ENCODE results near the gene C1orf167.

DNA sequence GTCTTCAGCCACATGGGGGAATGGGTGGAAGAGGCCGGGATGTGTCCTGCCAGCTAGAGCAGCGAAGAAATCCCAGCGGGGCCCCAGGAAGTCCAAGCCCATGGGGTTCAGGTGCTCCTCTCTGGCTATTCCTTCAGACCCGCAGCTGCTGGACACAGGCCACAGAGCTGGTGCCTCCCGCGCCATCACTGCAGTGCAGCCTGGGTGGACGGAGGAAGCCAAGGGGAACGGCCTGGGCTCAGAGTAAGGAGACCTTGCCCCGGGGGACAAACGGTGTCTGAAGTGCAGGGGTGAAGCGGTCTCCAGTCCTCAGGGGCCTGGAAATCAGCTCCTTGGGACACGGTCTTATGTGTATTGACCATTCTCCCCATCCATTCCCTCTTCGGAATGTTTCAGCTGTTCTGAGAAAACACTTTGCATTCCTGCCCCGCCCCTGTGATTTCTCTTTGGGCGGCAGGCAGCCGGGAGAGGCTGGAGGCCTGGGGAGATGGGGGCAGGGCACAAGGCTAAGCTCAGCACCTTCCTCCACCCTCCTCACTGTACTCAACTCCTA is 25.3 kb downstream of the C1orf167 start:
- no peak for TF ChIP-seq POLR2A (IDR thresholded peaks at IDR 0.05)
- TF ChIP-seq, protein P1, sequence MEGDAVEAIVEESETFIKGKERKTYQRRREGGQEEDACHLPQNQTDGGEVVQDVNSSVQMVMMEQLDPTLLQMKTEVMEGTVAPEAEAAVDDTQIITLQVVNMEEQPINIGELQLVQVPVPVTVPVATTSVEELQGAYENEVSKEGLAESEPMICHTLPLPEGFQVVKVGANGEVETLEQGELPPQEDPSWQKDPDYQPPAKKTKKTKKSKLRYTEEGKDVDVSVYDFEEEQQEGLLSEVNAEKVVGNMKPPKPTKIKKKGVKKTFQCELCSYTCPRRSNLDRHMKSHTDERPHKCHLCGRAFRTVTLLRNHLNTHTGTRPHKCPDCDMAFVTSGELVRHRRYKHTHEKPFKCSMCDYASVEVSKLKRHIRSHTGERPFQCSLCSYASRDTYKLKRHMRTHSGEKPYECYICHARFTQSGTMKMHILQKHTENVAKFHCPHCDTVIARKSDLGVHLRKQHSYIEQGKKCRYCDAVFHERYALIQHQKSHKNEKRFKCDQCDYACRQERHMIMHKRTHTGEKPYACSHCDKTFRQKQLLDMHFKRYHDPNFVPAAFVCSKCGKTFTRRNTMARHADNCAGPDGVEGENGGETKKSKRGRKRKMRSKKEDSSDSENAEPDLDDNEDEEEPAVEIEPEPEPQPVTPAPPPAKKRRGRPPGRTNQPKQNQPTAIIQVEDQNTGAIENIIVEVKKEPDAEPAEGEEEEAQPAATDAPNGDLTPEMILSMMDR (IDR thresholded peaks at IDR 0.05 in 4 of 5, conservative IDR thresholded peaks at IDR 0.05 in 1 of 5): no peak

All from gastrocnemius medialis (tissue), 4 donors.